HG02970 (cell line): ENCODE results near the gene BBS2.
"Not testable (repeated sequence)": the region's sequence is repeated elsewhere in the genome, so short reads cannot be mapped to it uniquely, and the experiment has no call there.

Source experiments
- ATAC-seq: cut with Tn5 transposase; IDR thresholded peaks from one replicate; pipeline ENCODE4 v1.9.1; 2021; ENCODE audit warnings: mild to moderate bottlenecking, moderate library complexity, moderate number of reproducible peaks; ENCODE audit not compliant: unreplicated experiment, low FRiP score

The BBS2 gene

DNA sequence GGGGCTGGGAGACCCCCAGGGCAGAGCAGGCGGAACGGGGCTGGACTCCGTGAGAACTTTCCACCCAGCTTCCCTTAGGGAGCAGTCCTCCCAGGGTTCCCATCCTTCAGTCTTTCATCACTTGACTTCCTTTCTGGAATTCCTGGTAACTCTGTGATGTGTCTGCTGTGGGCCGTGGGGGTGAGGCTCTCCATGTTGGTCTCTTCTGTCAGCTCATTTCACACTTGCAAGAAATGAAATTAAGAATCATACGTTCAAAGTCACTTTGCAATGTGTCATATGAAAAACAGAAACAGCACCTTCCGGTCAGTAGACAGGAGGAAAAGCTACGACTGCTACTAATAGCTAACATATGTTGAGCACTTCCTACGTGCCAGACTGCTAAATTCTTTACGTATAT, 5.4 kb upstream of the BBS2 start:
- no peak for ATAC-seq

DNA sequence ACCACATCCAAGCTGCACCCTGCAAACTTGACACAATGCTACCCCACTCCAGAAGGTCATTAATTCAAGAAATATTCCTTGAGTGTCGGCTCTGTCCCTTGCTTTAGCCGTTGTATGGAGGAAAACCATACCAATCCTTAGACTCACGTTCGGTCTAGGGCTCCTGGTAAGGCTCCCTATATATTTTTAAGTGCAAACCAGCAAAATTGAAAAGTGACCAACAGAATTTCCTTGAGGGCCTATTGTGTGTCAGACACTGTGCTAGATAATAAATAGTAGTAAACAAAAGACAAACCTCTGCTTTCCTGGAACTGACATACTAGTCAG, 390 bp upstream of the BBS2 start:
- no peak for ATAC-seq

- no peak for ATAC-seq
Observed at GRCh38 chr16:56518425-56518824, 1.4 kb downstream of the BBS2 start.

DNA sequence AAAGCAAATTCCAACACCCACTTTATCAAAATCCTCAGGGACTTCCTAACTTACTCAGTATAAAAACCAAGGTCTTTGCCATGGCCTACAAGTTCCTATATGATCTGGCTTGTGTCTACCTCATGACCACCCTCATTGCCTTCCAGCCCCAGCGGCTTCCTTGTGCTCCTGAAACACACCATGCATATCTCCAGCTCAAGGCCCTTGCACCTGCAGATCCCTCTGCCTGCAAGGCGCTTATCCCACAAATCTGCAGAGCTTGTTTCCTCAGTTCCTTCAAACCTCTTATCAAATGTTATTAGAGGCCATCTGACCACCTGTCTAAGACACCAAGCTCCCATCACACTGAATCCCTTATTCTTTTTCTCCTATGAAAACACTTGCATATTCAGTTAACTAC, 2.6 kb downstream of the BBS2 start:
- ATAC-seq: no peak

GRCh38 chr16:56515665-56516064, 4.2 kb downstream of the BBS2 start:
- ATAC-seq: no peak

GRCh38 chr16:56514845-56515244, 5.0 kb downstream of the BBS2 start:
- ATAC-seq: no peak

DNA sequence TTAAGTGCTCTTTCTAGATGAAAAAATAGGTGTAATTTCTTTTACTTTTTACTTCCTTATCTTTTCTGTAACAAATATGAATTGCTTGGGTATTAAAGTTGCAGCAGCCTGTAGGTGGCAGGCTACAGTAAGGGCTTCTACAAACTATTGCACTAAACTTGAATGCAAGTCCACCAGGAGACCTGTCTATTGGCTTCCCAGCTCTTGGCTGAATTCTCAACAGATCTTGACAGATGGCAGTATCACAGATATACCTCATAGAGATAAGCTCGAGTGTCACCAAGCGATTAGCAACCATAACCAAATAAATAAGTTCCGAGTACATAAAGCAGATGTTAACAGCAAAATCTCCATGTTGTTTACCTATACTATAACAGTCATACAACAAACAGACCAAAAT, 5.9 kb downstream of the BBS2 start:
- ATAC-seq: no peak

- ATAC-seq: no peak
Observed at GRCh38 chr16:56513091-56513490, 6.7 kb downstream of the BBS2 start.

GRCh38 chr16:56512025-56512424, 7.8 kb downstream of the BBS2 start:
- ATAC-seq: no peak

- no peak for ATAC-seq
Observed at GRCh38 chr16:56510544-56510943, 9.3 kb downstream of the BBS2 start.

DNA sequence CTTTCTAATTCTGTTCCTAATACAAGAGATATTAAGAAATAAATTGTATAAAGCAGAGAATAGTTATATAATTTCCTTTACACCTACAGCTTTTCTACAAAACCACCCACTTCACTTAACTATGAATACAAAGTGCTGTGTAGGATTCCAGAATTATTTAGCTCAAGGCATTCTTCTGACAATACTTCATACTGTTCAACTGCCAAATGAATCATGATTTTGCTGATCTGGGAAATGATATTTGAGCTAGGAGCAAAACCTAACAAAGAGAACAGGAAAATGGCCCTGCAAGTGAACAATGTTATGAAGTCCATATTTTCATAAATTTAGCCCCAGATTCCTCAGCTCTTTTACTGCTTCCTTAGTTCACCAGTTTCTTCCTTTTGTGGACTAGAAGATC, 12.9 kb downstream of the BBS2 start:
- no peak for ATAC-seq

DNA sequence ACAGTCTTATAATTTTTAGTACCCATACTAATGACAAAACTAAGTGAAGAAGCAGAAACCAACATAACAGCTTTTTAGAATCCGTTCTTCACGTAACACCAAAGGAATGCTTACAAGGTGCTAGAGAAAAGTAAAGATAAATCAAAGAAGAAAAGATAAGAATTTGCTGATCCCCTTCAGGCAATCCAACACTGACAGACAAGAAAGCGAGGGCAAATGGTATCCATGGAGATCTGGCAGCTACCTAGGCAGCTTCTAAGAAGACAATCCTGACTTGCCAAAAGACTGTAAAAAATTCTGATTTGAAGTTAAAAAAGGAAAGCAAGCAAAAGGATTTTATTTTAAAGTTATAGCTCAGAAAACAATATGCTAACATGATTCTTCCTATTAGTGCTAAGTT, 14.6 kb downstream of the BBS2 start:
- no peak for ATAC-seq

DNA sequence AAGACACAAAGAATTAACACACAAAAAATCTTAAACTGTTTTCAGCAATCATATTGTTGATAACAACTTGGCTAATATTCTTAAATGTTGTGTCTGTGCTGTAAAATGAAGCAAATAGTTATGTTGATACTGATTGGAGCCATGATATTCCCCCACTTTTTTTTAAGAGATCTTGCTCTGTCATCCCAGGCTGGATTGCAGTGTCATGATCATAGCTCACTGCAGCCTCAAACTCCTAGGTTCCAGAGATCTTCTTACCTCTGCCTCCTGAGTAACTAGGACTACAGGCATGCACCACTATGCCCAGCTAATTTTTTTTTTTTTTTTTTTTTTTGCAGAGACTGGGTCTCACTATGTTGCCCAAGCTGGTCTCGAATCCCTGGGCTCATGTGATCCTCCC, 26.0 kb downstream of the BBS2 start:
- no peak for ATAC-seq

DNA sequence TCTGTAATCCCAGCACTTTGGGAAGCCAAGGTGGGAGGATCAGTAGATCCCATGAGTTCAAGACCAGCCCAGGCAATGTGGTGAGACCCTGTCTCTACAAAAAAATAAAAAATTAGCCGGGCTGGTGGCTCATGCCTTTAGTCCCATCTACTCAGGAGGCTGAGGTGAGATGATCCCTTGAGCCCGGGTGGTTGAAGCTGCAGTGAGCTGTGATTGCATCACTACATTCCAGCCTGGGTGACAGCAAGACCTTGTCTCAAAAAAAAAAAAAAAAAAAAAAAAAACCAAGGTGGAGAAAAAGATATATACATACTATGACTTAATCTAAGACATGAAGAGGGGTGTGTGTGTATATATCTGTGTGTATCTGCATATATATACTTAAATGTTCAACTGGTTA, 26.7 kb downstream of the BBS2 start:
- ATAC-seq: no peak

GRCh38 chr16:56491657-56492261, 28.1 kb downstream of the BBS2 start:
- no peak for ATAC-seq

GRCh38 chr16:56488868-56489267, 31.0 kb downstream of the BBS2 start:
- ATAC-seq: not testable (repeated sequence)

- ATAC-seq: no peak
Observed at GRCh38 chr16:56488035-56488434, 31.8 kb downstream of the BBS2 start.

DNA sequence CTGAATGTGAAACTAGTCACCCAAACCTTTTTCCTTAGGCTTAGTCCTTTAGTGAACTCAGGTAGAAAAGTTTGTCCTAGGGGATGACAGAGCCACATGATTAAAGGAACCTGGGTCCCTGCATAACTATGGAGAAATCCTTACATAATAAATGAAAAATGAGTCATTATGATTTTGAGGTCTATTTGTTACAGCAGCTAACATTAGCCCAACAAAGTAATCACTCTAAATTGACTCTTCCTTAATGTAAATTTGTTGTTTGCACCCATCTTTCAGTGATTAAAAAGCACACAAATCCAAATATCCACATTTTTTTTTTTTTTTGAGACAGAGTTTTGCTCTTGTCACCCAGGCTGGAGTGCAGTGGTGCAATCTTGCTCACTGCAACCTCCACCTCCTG, 36.4 kb downstream of the BBS2 start:
- no peak for ATAC-seq

- no peak for ATAC-seq
Observed at GRCh38 chr16:56482683-56483236, 37.1 kb downstream of the BBS2 start.

GRCh38 chr16:56481468-56482122, 38.2 kb downstream of the BBS2 start:
- no peak for ATAC-seq

DNA sequence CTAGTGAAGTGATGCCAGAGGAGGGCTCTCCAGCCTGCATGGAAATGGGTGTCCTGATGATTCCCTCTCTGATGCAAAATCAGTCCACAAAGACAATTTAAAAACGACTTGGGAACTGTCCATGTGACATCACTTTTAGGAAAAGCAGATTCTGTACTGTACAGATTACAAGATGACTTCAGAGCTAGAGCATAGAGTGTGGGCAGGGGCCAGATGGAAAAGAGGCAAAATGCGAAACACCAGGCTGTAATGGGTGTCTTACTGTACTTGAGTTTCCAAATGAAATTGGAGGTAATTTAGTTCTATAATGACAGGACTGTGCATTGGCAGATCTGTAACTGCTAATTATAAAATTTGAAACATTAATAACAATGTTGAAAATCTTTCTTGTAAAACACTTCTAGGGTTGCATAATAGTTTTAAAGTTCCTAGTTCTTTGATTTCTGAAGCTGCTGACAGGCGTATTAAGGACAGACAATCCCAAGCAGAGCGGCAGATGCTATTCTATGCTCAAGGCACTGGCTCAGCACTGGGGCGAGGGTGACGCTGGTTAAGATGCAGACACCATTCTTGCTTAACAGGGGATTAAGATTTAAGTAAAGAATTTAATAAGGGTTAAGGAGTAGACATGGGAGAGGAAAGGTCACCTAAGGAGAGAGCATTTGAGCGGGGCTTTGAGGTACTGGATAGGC, 38.9 kb downstream of the BBS2 start:
- ATAC-seq: no peak

DNA sequence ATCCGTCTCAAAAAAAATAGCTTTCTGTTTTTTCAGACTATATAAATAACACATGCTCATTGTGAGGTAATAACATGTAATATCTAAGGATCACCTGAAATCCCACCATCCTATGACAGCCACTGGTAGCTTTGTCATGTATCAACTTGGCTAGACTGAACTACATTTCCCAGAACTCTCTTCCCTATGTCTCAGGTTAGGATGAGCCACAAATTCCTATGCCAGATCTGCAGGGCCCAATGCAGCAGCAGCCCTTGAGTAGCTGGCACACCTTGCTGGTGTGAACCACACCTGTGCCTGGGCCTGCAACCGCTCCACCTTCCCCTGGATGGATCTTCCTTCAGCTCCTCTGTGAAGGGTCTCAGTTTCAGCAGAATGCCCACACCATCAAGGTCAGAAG, 40.4 kb downstream of the BBS2 start:
- no peak for ATAC-seq
